H1 (cell line): ENCODE measurements around the gene RIMS1. TPM values are rescaled to one million over a fixed set of nuclear protein-coding genes. Genes with fewer than 3 reads are reported as not detected.

Experiments
- BCL11A ChIP-seq, 2 experiments: IDR thresholded peaks; one replicate each; pipeline ENCODE4 v1.6.1; 2011; ENCODE audit warnings: low read depth in 2 of 2, low read length in 2 of 2, mild to moderate bottlenecking in 2 of 2
- CBX5 ChIP-seq: fragments of 300-800, 300-1000 bp; sonication (generic); IDR thresholded peaks from 2 replicates; pipeline ENCODE4 v1.7.1; 2016; ENCODE audit warnings: antibody characterized with exemption, low read length, low read depth
- CBX8 ChIP-seq: fragments of 300-800, 300-1000 bp; sonication (generic); IDR thresholded peaks from 2 replicates; pipeline ENCODE4 v1.7.1; 2016; ENCODE audit warnings: low read depth, low read length, borderline replicate concordance
- CHD2 ChIP-seq: IDR thresholded peaks from 2 replicates; pipeline ENCODE4 v1.6.1; 2012; ENCODE audit warnings: low read length, improper control_type of control experiment
- EP300 ChIP-seq, 2 experiments: IDR thresholded peaks; 1 replicate in 1 of 2; 2 replicates in 1 of 2; pipeline ENCODE4 v1.6.1; 2011 to 2012; ENCODE audit warnings: low read depth in 2 of 2, low read length in 2 of 2, mild to moderate bottlenecking in 2 of 2, borderline replicate concordance in 1 of 2, inconsistent platforms in 1 of 2, moderate library complexity in 1 of 2
- GABPA ChIP-seq: IDR thresholded peaks from 2 replicates; pipeline ENCODE4 v1.6.1; 2011; ENCODE audit warnings: mild to moderate bottlenecking, low read length, moderate library complexity, borderline replicate concordance; ENCODE audit not compliant: insufficient read depth
- HDAC2 ChIP-seq, 2 experiments: fragments of 300-600 bp in 1 of 2; sonication (generic) in 1 of 2; IDR thresholded peaks; 2 replicates each; pipeline ENCODE4 v1.6.1; 2011 to 2012; ENCODE audit warnings: low read depth in 2 of 2, low read length in 2 of 2, mild to moderate bottlenecking in 2 of 2, moderate library complexity in 2 of 2, borderline replicate concordance in 1 of 2, inconsistent platforms in 1 of 2
- HDAC6 ChIP-seq: IDR thresholded peaks from one replicate; pipeline ENCODE4 v1.7.1; 2012; ENCODE audit warnings: low read depth, mild to moderate bottlenecking, inconsistent platforms, low read length, moderate library complexity
- JUND ChIP-seq: IDR thresholded peaks from 2 replicates; pipeline ENCODE4 v1.6.1; 2011; ENCODE audit warnings: mild to moderate bottlenecking, improper control_type of control experiment, low read length
- KDM1A ChIP-seq: fragments of 200-600, 300-600 bp; sonication (generic); IDR thresholded peaks from 2 replicates; pipeline ENCODE4 v1.7.1; 2016; ENCODE audit warnings: mild to moderate bottlenecking, low read length, borderline replicate concordance
- POLR2AphosphoS5 ChIP-seq: IDR thresholded peaks from 2 replicates; pipeline ENCODE4 v1.6.1; 2011; ENCODE audit warnings: low read depth, low read length
- POU5F1 ChIP-seq: IDR thresholded peaks from 2 replicates; pipeline ENCODE4 v1.6.1; 2011; ENCODE audit warnings: low read depth, mild to moderate bottlenecking, low read length, moderate library complexity
- RAD21 ChIP-seq, 2 experiments: IDR thresholded peaks in 1 of 2; conservative IDR thresholded peaks in 1 of 2; 2 replicates each; pipeline ENCODE4 v1.6.1; 2011; ENCODE audit warnings: low read depth in 2 of 2, low read length in 2 of 2, improper control_type of control experiment in 1 of 2, inconsistent platforms in 1 of 2, mild to moderate bottlenecking in 1 of 2, moderate library complexity in 1 of 2
- RFX5 ChIP-seq: IDR thresholded peaks from 2 replicates; pipeline ENCODE4 v1.6.1; 2011; ENCODE audit warnings: low read depth, low read length, improper control_type of control experiment, borderline replicate concordance
- RNF2 ChIP-seq: fragments of 200-900, 300-1000 bp; sonication (generic); IDR thresholded peaks from 2 replicates; pipeline ENCODE4 v1.7.1; 2016; ENCODE audit warnings: borderline replicate concordance, low read depth, mild to moderate bottlenecking, antibody characterized with exemption, low read length; ENCODE audit not compliant: poor library complexity, severe bottlenecking; ENCODE audit errors: missing control alignments
- SIX5 ChIP-seq: IDR thresholded peaks from 2 replicates; pipeline ENCODE4 v1.6.1; 2011; ENCODE audit warnings: mild to moderate bottlenecking, low read depth, low read length
- SP4 ChIP-seq: IDR thresholded peaks from 2 replicates; pipeline ENCODE4 v1.6.1; 2012; ENCODE audit warnings: low read length, inconsistent platforms
- TCF12 ChIP-seq: IDR thresholded peaks from 2 replicates; pipeline ENCODE4 v1.6.1; 2011; ENCODE audit warnings: low read depth, mild to moderate bottlenecking, low read length
- TEAD4 ChIP-seq: IDR thresholded peaks from 2 replicates; pipeline ENCODE4 v1.6.1; 2012; ENCODE audit warnings: low read depth, low read length, inconsistent platforms, mixed read lengths
- polyA plus RNA-seq, 7 experiments: library from polyadenylated mRNA; depleted of rRNA in 3 of 7; stranded (reverse) in 5 of 7; unstranded in 2 of 7; fragments of >200 nt in 5 of 7; fragments of 200-250 nt in 2 of 7; gene quantifications; 1 replicate in 5 of 7; 2 replicates in 1 of 7; 4 replicates in 1 of 7; pipeline versions ENCODE4 v1.2.1 to v1.2.3, GENCODE V29; 2011 to 2013; ENCODE audit warnings: missing spikeins in 2 of 7, mixed read lengths in 2 of 7
- total RNA-seq: library from RNA; stranded (reverse); fragmentation: NEBNext Ultra II Directional; extraction: Animal tissue kit (Norgen Biotek cat#: 25700); gene quantifications from 2 replicates; pipeline ENCODE4 v1.2.1, GENCODE V29; 2021
- TF ChIP-seq, protein P1 (sequence below): IDR thresholded peaks from 2 replicates; pipeline ENCODE4 v1.6.1; 2011; ENCODE audit warnings: low read depth, mild to moderate bottlenecking, low read length; ENCODE audit not compliant: insufficient read depth
- TF ChIP-seq, protein P2 (sequence below): IDR thresholded peaks from 2 replicates; pipeline ENCODE4 v1.6.1; 2011; ENCODE audit warnings: low read length, improper control_type of control experiment

The RIMS1 gene
- total and polyA plus RNA-seq, 2 of the 8 experiments (the other 6 are each of a cell fraction or from before 2014, with no cell fraction given), result 0.63 to 2.3 TPM

- TF ChIP-seq EP300 (IDR thresholded peaks at IDR 0.05; ENCODE audit: borderline replicate concordance in 1 of 2, low read depth in 2 of 2, low read length in 2 of 2) (no peak), JUND (0 out of 2 replicates have a peak, but pooled peaks have one; percentile 5), BCL11A (IDR thresholded peaks at IDR 0.05; ENCODE audit: low read depth in 2 of 2, low read length in 2 of 2) (no peak), POLR2AphosphoS5 (no peak), POU5F1 (no peak), TCF12 (no peak), CHD2 (no peak), HDAC2 (IDR thresholded peaks at IDR 0.05; ENCODE audit: borderline replicate concordance in 1 of 2, low read depth in 2 of 2, low read length in 2 of 2) (no peak), HDAC6 (no peak), RAD21 (IDR thresholded peaks at IDR 0.05 in 1 of 2, conservative IDR thresholded peaks at IDR 0.05 in 1 of 2; ENCODE audit: low read depth in 2 of 2, low read length in 2 of 2) (peak; percentile 100), KDM1A (no peak), GABPA (no peak), RNF2 (no peak), RFX5 (no peak), CBX8 (no peak), TEAD4 (peak; percentile 42; the same call in 1 of the 2 replicates), SP4 (no peak), SIX5 (no peak), CBX5 (no peak)
- TF ChIP-seq, protein P1, sequence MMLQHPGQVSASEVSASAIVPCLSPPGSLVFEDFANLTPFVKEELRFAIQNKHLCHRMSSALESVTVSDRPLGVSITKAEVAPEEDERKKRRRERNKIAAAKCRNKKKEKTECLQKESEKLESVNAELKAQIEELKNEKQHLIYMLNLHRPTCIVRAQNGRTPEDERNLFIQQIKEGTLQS, result peak; percentile 63; the same call in 1 of the 2 replicates
- TF ChIP-seq, protein P2, sequence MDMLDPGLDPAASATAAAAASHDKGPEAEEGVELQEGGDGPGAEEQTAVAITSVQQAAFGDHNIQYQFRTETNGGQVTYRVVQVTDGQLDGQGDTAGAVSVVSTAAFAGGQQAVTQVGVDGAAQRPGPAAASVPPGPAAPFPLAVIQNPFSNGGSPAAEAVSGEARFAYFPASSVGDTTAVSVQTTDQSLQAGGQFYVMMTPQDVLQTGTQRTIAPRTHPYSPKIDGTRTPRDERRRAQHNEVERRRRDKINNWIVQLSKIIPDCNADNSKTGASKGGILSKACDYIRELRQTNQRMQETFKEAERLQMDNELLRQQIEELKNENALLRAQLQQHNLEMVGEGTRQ, result no peak
These were observed 525.7 kb downstream of the RIMS1 start (continued) for GRCh38 chr6:72411872-72412708.
